Prostate gland (tissue), 2 donors: ENCODE data around the gene THAP7. TPM values are rescaled to one million over a fixed set of nuclear protein-coding genes. Genes with fewer than 3 reads are reported as not detected.
"Not testable (repeated sequence)": the region's sequence is repeated elsewhere in the genome, so short reads cannot be mapped to it uniquely, and the experiment has no call there.

Source experiments
- DNase-seq: peaks from one replicate; pipeline ENCODE4 v3.0.0-alpha.2; 2019; ENCODE audit warnings: low spot score
- H3K27ac ChIP-seq, 2 donors: fragments of 200-600 bp; sonication (generic); 2 replicates each; pipeline ENCODE4 v1.5.1; 2017 to 2019
- H3K27me3 ChIP-seq: fragments of 200-600 bp; sonication (generic); replicated peaks from 2 replicates; pipeline ENCODE4 v1.5.1; 2019; ENCODE audit not compliant: insufficient read depth
- H3K36me3 ChIP-seq, 2 donors: fragments of 200-600 bp; sonication (generic); 1 replicate in 1 of 2; 2 replicates in 1 of 2; pipeline versions ENCODE4 v1.5.1 to v1.8.1; 2017 to 2019
- H3K4me1 ChIP-seq: fragments of 200-600 bp; sonication (generic); replicated peaks from 2 replicates; pipeline ENCODE4 v1.5.1; 2019
- H3K4me3 ChIP-seq, 2 donors: fragments of 200-600 bp; sonication (generic); 2 replicates each; pipeline ENCODE4 v1.5.1; 2017 to 2019
- H3K9me3 ChIP-seq: fragments of 200-600 bp; sonication (generic); 2 replicates; pipeline ENCODE4 v1.5.1; 2017
- CTCF ChIP-seq, 4 experiments: fragments of 200-600 bp in 2 of 4; fragments of 450-650 bp in 2 of 4; sonication (generic) in 2 of 4; IDR thresholded peaks; 1 replicate in 3 of 4; 2 replicates in 1 of 4; pipeline ENCODE4 v1.5.1; 2016 to 2019; ENCODE audit warnings: antibody characterized with exemption in 4 of 4, mild to moderate bottlenecking in 2 of 4, moderate library complexity in 2 of 4
- POLR2A ChIP-seq: fragments of 450-650 bp; IDR thresholded peaks from one replicate; pipeline ENCODE4 v1.6.1; 2016; ENCODE audit warnings: antibody characterized with exemption, mild to moderate bottlenecking
- POLR2AphosphoS5 ChIP-seq: sonication (generic); formaldehyde crosslinking; IDR thresholded peaks from one replicate; pipeline ENCODE4 v1.6.1; 2017; ENCODE audit warnings: antibody characterized with exemption
- WGBS: methylation state at CpG from one replicate; pipeline ENCODE4 v1.1.5; 2018; 5-methylcytosine and 5-hydroxymethylcytosine counted together
- intact Hi-C: fragments of 100-400 bp; cut with DNase I; formaldehyde crosslinking; loops from one replicate; pipeline ENCODE4 v1.14.2; 2022
- total RNA-seq, 2 donors: library from RNA; depleted of rRNA; stranded (reverse); fragments of >200 nt; gene quantifications; one replicate each; pipeline ENCODE4 v1.1.0, GENCODE V29; 2016

THAP7 gene
- total RNA-seq, 2 donors from 2014 or later: 77.7 to 83.1 TPM

GRCh38 chr22:21042978-21043859 is 41.3 kb upstream of the THAP7 start:
- H3K9me3 ChIP-seq: no peaks in the 10 kb centered on the region
- H3K4me1 ChIP-seq: no peaks in the 10 kb centered on the region
- no peak for DNase-seq
- H3K36me3 ChIP-seq: no peaks in the 10 kb centered on the region
- no peak for TF ChIP-seq CTCF (IDR thresholded peaks at IDR 0.05)
- TF ChIP-seq POLR2A: no peak
- TF ChIP-seq POLR2AphosphoS5: no peak
- H3K27me3 ChIP-seq: no peaks in the 10 kb centered on the region
- 93% methylated on average over 6 of the region's 6 CpGs for WGBS
- H3K27ac ChIP-seq: no peak overlapping the region
- H3K4me3 ChIP-seq: no peak overlapping the region
- intact Hi-C loops: no loop called here

- H3K9me3 ChIP-seq: no peaks in the 10 kb centered on the region
- no peak for TF ChIP-seq CTCF (IDR thresholded peaks at IDR 0.05)
- TF ChIP-seq POLR2A: no peak
- TF ChIP-seq POLR2AphosphoS5: no peak
- H3K36me3 ChIP-seq: no peaks in the 10 kb centered on the region
- no peak overlapping the region for H3K4me3 ChIP-seq
- H3K27ac ChIP-seq: no peak overlapping the region
- H3K27me3 ChIP-seq: no peaks in the 10 kb centered on the region
- WGBS: 69% methylated on average over 4 of the region's 4 CpGs
- intact Hi-C loops: no loop called here
- H3K4me1 ChIP-seq: no peaks in the 10 kb centered on the region
- no peak for DNase-seq
Measured at GRCh38 chr22:21041937-21042336, 40.0 kb upstream of the THAP7 start.

- 88% methylated on average over 5 of the region's 5 CpGs for WGBS
- H3K9me3 ChIP-seq, H3K27me3 ChIP-seq, H3K4me1 ChIP-seq, DNase-seq, H3K36me3 ChIP-seq, intact Hi-C loops, H3K4me3 ChIP-seq, H3K27ac ChIP-seq: not testable (repeated sequence)
Measured at GRCh38 chr22:21039158-21039557, 37.2 kb upstream of the THAP7 start.

GRCh38 chr22:21038405-21038804 is 36.5 kb upstream of the THAP7 start:
- H3K36me3 ChIP-seq: no peaks in the 10 kb centered on the region
- H3K4me1 ChIP-seq: no peaks in the 10 kb centered on the region
- H3K27me3 ChIP-seq: no peaks in the 10 kb centered on the region
- no peak overlapping the region for H3K27ac ChIP-seq
- no peaks in the 10 kb centered on the region for H3K9me3 ChIP-seq
- 23% methylated on average over 2 of the region's 2 CpGs for WGBS
- TF ChIP-seq CTCF (IDR thresholded peaks at IDR 0.05) (no peak), POLR2A (no peak), POLR2AphosphoS5 (no peak)
- no peak overlapping the region for H3K4me3 ChIP-seq
- no peak for DNase-seq
- intact Hi-C loops: no loop called here

- Histone ChIP-seq H3K4me1 (peaks cover 5% of the 10 kb centered on the region), H3K36me3 (no peaks in the 10 kb centered on the region), H3K9me3 (no peaks in the 10 kb centered on the region), H3K27me3 (no peaks in the 10 kb centered on the region), H3K27ac (no peak overlapping the region), H3K4me3 (no peak overlapping the region)
- DNase-seq: no peak
- 67% methylated on average over 3 of the region's 3 CpGs for WGBS
- no peak for TF ChIP-seq POLR2A
- TF ChIP-seq CTCF (IDR thresholded peaks at IDR 0.05): no peak
- TF ChIP-seq POLR2AphosphoS5: no peak
- intact Hi-C loops: no loop called here
Measured at GRCh38 chr22:21034989-21035388, 33.1 kb upstream of the THAP7 start.
